ENCODE measurements around the gene KIAA1755. TPM values are rescaled to one million over a fixed set of nuclear protein-coding genes. Genes with fewer than 3 reads are reported as not detected.
A peak's percentile ranks its signal among the peaks of the same experiment; 100 is the strongest.

KIAA1755 gene
- total RNA-seq, result not detected in 2 replicates

DNA sequence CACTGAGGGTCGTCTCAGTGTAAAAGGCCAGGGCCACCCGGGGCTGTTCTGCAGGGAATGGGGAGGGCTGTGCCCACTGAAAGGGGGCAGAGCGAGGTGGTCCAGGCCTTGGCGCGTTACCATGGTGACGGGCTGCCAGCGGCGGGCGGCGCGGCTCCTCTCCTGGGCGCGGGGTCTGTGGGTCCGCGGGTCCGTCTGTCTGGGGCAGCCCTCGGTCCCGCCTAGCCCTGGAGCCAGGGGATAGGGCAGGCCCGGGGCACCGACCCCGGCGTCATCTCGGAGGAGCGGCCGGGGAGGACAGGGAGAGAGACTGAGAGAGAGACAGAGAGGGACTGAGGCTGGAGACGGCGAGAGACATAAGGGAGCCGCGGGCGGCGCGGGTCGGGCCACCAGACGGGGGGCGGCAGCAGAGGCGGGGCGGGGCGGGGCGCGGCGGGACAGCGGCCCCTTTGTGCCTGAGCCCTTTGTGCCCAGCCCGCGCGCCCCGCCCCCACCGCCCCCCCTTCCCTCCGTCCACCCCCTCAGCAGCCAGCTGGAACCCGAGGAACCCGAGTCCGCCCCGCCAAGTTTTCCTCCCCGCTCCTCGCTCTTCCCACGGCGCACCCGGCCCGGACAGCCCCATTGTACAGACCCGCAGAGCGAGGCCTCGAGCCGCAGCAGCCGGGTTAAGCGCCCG lies at the start of gene KIAA1755:
TSS of gene KIAA1755 (minus strand) at position 358 of the 676 bp plus-strand sequence. CDS start at position 123, 235 bp downstream.
- Histone ChIP-seq H3K27me3 (ENCODE audit: control insufficient read depth, insufficient read depth, low read length) (peaks cover 12% of the 10 kb centered on the region), H3K36me3 (ENCODE audit: control insufficient read depth, insufficient read depth, low read length) (no peaks in the 10 kb centered on the region), H3K4me3 (ENCODE audit: low read depth, low read length) (no peak within 1 kb of the TSS)
- TF ChIP-seq, protein P1, sequence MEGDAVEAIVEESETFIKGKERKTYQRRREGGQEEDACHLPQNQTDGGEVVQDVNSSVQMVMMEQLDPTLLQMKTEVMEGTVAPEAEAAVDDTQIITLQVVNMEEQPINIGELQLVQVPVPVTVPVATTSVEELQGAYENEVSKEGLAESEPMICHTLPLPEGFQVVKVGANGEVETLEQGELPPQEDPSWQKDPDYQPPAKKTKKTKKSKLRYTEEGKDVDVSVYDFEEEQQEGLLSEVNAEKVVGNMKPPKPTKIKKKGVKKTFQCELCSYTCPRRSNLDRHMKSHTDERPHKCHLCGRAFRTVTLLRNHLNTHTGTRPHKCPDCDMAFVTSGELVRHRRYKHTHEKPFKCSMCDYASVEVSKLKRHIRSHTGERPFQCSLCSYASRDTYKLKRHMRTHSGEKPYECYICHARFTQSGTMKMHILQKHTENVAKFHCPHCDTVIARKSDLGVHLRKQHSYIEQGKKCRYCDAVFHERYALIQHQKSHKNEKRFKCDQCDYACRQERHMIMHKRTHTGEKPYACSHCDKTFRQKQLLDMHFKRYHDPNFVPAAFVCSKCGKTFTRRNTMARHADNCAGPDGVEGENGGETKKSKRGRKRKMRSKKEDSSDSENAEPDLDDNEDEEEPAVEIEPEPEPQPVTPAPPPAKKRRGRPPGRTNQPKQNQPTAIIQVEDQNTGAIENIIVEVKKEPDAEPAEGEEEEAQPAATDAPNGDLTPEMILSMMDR (IDR thresholded peaks at IDR 0.05; ENCODE audit: insufficient read depth, low read length, severe bottlenecking), result no peak
- no peak for FAIRE-seq
- no peak for DNase-seq (ENCODE audit: low read depth)

DNA sequence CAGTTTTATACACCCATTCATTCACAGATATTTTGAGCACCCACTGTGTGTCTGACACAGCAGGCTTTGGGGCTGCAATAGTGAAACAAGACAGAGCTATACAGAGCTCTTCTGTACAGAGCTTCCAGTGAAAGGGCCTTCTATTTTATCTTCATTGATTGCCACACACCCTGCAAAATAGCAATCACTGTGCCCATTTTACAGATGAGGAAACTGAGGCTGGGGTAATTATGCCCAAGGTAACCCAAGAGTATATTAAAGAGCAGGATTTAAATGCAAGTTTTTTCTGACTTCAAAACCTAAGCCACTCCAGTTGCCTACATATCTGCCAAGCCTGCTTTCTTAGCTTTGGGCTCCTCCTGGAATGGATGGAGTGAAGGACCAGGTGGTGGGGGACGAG lies 47.9 kb upstream of the KIAA1755 start:
- TF ChIP-seq, protein P1 (IDR thresholded peaks at IDR 0.05; ENCODE audit: insufficient read depth, low read length, severe bottlenecking), result no peak
- no peak for DNase-seq (ENCODE audit: low read depth)
- H3K4me3 ChIP-seq (ENCODE audit: low read depth, low read length), result no peak overlapping the region
- FAIRE-seq, result no peak
- H3K27me3 ChIP-seq (ENCODE audit: control insufficient read depth, insufficient read depth, low read length), result peaks cover 3% of the 10 kb centered on the region
- H3K36me3 ChIP-seq (ENCODE audit: control insufficient read depth, insufficient read depth, low read length), result no peaks in the 10 kb centered on the region

DNA sequence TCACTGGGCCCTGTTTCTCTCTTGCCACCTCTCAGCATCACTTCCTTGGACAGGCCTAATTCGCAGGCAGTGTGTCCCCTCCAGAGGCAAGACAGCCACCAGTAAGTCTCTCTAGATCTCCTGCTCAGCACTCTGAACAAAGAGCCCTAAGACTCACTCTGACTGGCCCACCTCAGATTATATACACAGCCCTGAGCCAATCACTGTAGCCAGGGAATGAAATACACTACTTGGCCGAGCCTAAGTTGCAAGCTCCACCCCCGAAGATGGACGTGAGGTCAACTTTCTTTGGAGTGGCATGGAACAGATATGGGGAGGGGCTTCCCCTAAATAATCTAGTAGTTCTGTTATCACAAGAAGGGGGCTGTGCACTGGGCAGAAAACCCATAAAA lies 47.5 kb upstream of the KIAA1755 start:
- FAIRE-seq, result no peak
- no peaks in the 10 kb centered on the region for H3K36me3 ChIP-seq (ENCODE audit: control insufficient read depth, insufficient read depth, low read length)

GRCh38 chr20:38307371-38308046 lies 47.0 kb upstream of the KIAA1755 start:
- Histone ChIP-seq H3K27me3 (ENCODE audit: control insufficient read depth, insufficient read depth, low read length) (peaks cover 3% of the 10 kb centered on the region), H3K4me3 (ENCODE audit: low read depth, low read length) (no peak overlapping the region), H3K36me3 (ENCODE audit: control insufficient read depth, insufficient read depth, low read length) (no peaks in the 10 kb centered on the region)
- DNase-seq (ENCODE audit: low read depth) (peak; percentile 3), FAIRE-seq (no peak)
- TF ChIP-seq, protein P1 (IDR thresholded peaks at IDR 0.05; ENCODE audit: insufficient read depth, low read length, severe bottlenecking), result no peak

More for the DNA sequence above, 47.5 kb upstream of the KIAA1755 start:
- Histone ChIP-seq H3K4me3 (ENCODE audit: low read depth, low read length) (no peak overlapping the region), H3K27me3 (ENCODE audit: control insufficient read depth, insufficient read depth, low read length) (peaks cover 3% of the 10 kb centered on the region)
- no peak for DNase-seq (ENCODE audit: low read depth)
- TF ChIP-seq, protein P1 (IDR thresholded peaks at IDR 0.05; ENCODE audit: insufficient read depth, low read length, severe bottlenecking), result no peak

DNA sequence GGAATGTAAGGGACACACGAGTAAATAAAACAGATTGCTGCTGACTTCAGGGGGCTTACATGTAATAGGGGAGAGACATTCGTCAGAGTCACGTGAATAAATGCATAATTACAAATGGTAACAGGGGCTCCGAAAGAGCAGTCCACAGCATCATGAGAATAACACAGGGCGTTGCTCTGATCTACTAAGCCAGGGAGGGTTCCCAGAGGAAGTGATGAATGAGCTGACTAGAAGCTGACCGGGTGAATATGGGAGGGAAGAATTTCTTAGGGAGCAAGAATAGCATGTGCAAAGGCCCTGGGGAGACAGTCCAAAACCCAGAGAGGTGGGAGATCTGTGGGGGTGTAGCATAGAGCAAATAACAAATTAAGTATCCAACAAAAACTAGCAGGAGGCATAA lies 45.8 kb upstream of the KIAA1755 start:
- TF ChIP-seq, protein P1 (IDR thresholded peaks at IDR 0.05; ENCODE audit: insufficient read depth, low read length, severe bottlenecking), result no peak
- DNase-seq (ENCODE audit: low read depth) (no peak), FAIRE-seq (no peak)
- Histone ChIP-seq H3K36me3 (ENCODE audit: control insufficient read depth, insufficient read depth, low read length) (no peaks in the 10 kb centered on the region), H3K4me3 (ENCODE audit: low read depth, low read length) (no peak overlapping the region), H3K27me3 (ENCODE audit: control insufficient read depth, insufficient read depth, low read length) (peaks cover 3% of the 10 kb centered on the region)

Measured in bronchial epithelial cell (primary cell).